HepG2 (cell line): ENCODE results near the gene TEX19. TPM values are rescaled to one million over a fixed set of nuclear protein-coding genes. Genes with fewer than 3 reads are reported as not detected.

ENCODE experiments used
- ATF7 ChIP-seq, 2 experiments: fragments of 450-650 bp in 1 of 2; sonication (generic) in 1 of 2; formaldehyde crosslinking in 1 of 2; IDR thresholded peaks; 2 replicates each; pipeline versions ENCODE4 v1.4.0 to v1.6.1; 2016 to 2020; ENCODE audit warnings: antibody characterized with exemption in 1 of 2, mild to moderate bottlenecking in 1 of 2, missing genetic modification reagents in 1 of 2
- DDIT3 ChIP-seq: sonication (generic); formaldehyde crosslinking; IDR thresholded peaks from 2 replicates; pipeline ENCODE4 v1.4.0; 2020; ENCODE audit warnings: mild to moderate bottlenecking, missing genetic modification reagents
- ELF3 ChIP-seq: IDR thresholded peaks from 2 replicates; pipeline ENCODE4 v1.6.1; 2016; ENCODE audit warnings: missing genetic modification reagents, missing compliant biosample characterization
- JUN ChIP-seq: sonication (generic); formaldehyde crosslinking; IDR thresholded peaks from 2 replicates; pipeline ENCODE4 v1.4.0; 2020; ENCODE audit warnings: mild to moderate bottlenecking, missing genetic modification reagents
- KDM3A ChIP-seq: IDR thresholded peaks from 2 replicates; pipeline ENCODE4 v1.6.1; 2018; ENCODE audit warnings: low read depth, missing compliant biosample characterization
- LCORL ChIP-seq, 2 experiments: fragments of 450-650 bp in 1 of 2; sonication (generic) in 1 of 2; formaldehyde crosslinking in 1 of 2; IDR thresholded peaks; 2 replicates each; pipeline versions ENCODE4 v1.5.0 to v1.6.1; 2017 to 2020; ENCODE audit warnings: antibody characterized with exemption in 1 of 2, missing genetic modification reagents in 1 of 2
- MAZ ChIP-seq, 2 experiments: sonication (generic) in 1 of 2; formaldehyde crosslinking in 1 of 2; IDR thresholded peaks; 2 replicates each; pipeline versions ENCODE4 v1.5.0 to v1.6.1; 2012 to 2020; ENCODE audit warnings: low read depth in 2 of 2, mild to moderate bottlenecking in 2 of 2, borderline replicate concordance in 1 of 2, improper control_type of control experiment in 1 of 2, low read length in 1 of 2, missing genetic modification reagents in 1 of 2, moderate library complexity in 1 of 2
- ZNF230 ChIP-seq: sonication (generic); formaldehyde crosslinking; IDR thresholded peaks from 2 replicates; pipeline ENCODE4 v1.4.0; 2020; ENCODE audit warnings: mild to moderate bottlenecking, missing genetic modification reagents
- ZNF251 ChIP-seq: sonication (generic); formaldehyde crosslinking; IDR thresholded peaks from 2 replicates; pipeline ENCODE4 v1.9.0; 2021; ENCODE audit warnings: mild to moderate bottlenecking, missing genetic modification reagents
- ZNF280B ChIP-seq: sonication (generic); formaldehyde crosslinking; IDR thresholded peaks from 2 replicates; pipeline ENCODE4 v1.5.0; 2020; ENCODE audit warnings: missing genetic modification reagents, mild to moderate bottlenecking, borderline replicate concordance
- ZNF318 ChIP-seq: sonication (generic); formaldehyde crosslinking; IDR thresholded peaks from 2 replicates; pipeline ENCODE4 v1.4.0; 2020; ENCODE audit warnings: mild to moderate bottlenecking, missing genetic modification reagents
- ZNF335 ChIP-seq: sonication (generic); formaldehyde crosslinking; IDR thresholded peaks from 2 replicates; pipeline ENCODE4 v1.4.0; 2020; ENCODE audit warnings: missing genetic modification reagents
- ZNF672 ChIP-seq: sonication (generic); formaldehyde crosslinking; IDR thresholded peaks from 2 replicates; pipeline ENCODE4 v1.8.1; 2022; ENCODE audit warnings: missing genetic modification reagents
- ZNF691 ChIP-seq: sonication (generic); formaldehyde crosslinking; IDR thresholded peaks from 2 replicates; pipeline ENCODE4 v1.4.0; 2020; ENCODE audit warnings: missing genetic modification reagents, low read depth, mild to moderate bottlenecking, borderline replicate concordance
- ZNF772 ChIP-seq: sonication (generic); formaldehyde crosslinking; IDR thresholded peaks from 2 replicates; pipeline ENCODE4 v1.5.0; 2020; ENCODE audit warnings: mild to moderate bottlenecking, missing genetic modification reagents
- ZNF773 ChIP-seq: sonication (generic); formaldehyde crosslinking; IDR thresholded peaks from 2 replicates; pipeline ENCODE4 v1.4.0; 2020; ENCODE audit warnings: missing genetic modification reagents, borderline replicate concordance
- polyA plus RNA-seq, 8 experiments: library from polyadenylated mRNA; depleted of rRNA in 3 of 8; stranded (reverse) in 7 of 8; unstranded in 1 of 8; fragments of >200 nt; fragmentation: Illumina TruSeq in 4 of 8; extraction: Trizol in 4 of 8; gene quantifications; 2 replicates each; pipeline versions ENCODE4 v1.2.1 to v1.2.3, GENCODE V29; 2011 to 2016; ENCODE audit warnings: low read depth in 4 of 8, missing spikeins in 1 of 8, mixed read lengths in 1 of 8; ENCODE audit not compliant: insufficient read depth in 1 of 8
- total RNA-seq, 5 experiments: library from RNA; depleted of rRNA; stranded (reverse); fragments of >200 nt; fragmentation: Illumina TruSeq; extraction: Trizol; gene quantifications; 2 replicates each; pipeline ENCODE4 v1.2.3, GENCODE V29; 2016; ENCODE audit warnings: low read depth in 1 of 5

The TEX19 gene
- total and polyA plus RNA-seq, 2 of the 13 experiments (the other 11 are each of a cell fraction or from before 2014, with no cell fraction given), result 1.3 to 6.0 TPM

GRCh38 chr17:82384730-82385481 lies 25.9 kb downstream of the TEX19 start (continued):
- peak; percentile 58; the same call in 1 of the 2 replicates for TF ChIP-seq ZNF318 (CRISPR knock-in tag)
- TF ChIP-seq ELF3, result peak; percentile 37; the same call in 1 of the 2 replicates
- TF ChIP-seq ZNF280B, result peak; percentile 26; the same call in 1 of the 2 replicates
- TF ChIP-seq KDM3A (CRISPR knock-in tag), result no peak
- no peak for TF ChIP-seq ZNF335 (CRISPR knock-in tag)
- no peak for TF ChIP-seq MAZ (IDR thresholded peaks at IDR 0.05; ENCODE audit: borderline replicate concordance, low read depth, low read length)
- TF ChIP-seq MAZ (CRISPR knock-in tag; IDR thresholded peaks at IDR 0.05; ENCODE audit: low read depth), result no peak
- peak; percentile 89 for TF ChIP-seq JUN (CRISPR knock-in tag)
- TF ChIP-seq DDIT3 (CRISPR knock-in tag), result no peak
- TF ChIP-seq ZNF672 (CRISPR knock-in tag), result no peak
- no peak for TF ChIP-seq ZNF691 (CRISPR knock-in tag)
- 0 out of 2 replicates have a peak, but pooled peaks have one; percentile 55 for TF ChIP-seq ZNF230 (CRISPR knock-in tag)
- 0 out of 2 replicates have a peak, but pooled peaks have one; percentile 34 for TF ChIP-seq ZNF251 (CRISPR knock-in tag)
- no peak for TF ChIP-seq ATF7 (IDR thresholded peaks at IDR 0.05)
- TF ChIP-seq ATF7 (CRISPR knock-in tag; IDR thresholded peaks at IDR 0.05), result peak; percentile 40; the same call in 1 of the 2 replicates
- peak; percentile 46; the same call in 1 of the 2 replicates for TF ChIP-seq ZNF773 (CRISPR knock-in tag)
- no peak for TF ChIP-seq LCORL (IDR thresholded peaks at IDR 0.05)
- TF ChIP-seq LCORL (CRISPR knock-in tag; IDR thresholded peaks at IDR 0.05), result peak; percentile 82; the same call in 1 of the 2 replicates
- peak; percentile 31; the same call in 1 of the 2 replicates for TF ChIP-seq ZNF772 (CRISPR knock-in tag)
